ENCODE measurements around the gene ALKBH3.

The ALKBH3 gene

DNA sequence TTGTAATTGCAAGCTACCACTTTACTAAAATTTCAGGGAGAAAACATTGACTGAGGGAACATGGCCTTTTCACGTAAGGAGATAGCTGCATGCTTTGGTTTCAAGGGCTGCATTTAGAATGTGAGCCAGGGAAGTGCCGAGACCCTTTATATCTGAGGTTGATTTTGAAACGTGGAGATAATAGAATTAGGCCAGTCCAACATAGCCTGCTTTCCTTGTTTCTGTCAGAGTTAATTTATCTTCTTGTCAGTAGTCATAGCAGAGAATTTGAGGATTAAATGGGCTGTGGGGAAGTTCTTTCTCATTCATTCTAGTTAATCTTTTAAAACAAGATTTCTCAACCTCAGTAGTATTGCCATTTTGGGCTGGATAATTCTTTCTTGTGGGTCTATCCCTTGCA is 12.2 kb downstream of the ALKBH3 start:
- Histone ChIP-seq H3K4me1 (peaks cover 0 to 32% (median 0%) of the 10 kb centered on the region in 4 donors), H3K9me3 (no peaks in the 10 kb centered on the region)

GRCh38 chr11:43894546-43894945 is 13.9 kb downstream of the ALKBH3 start:
- peak overlapping the region; percentile 66 to 78 for H3K27ac ChIP-seq
- no peak for DNase-seq
- H3K4me1 ChIP-seq, result peaks cover 0 to 32% (median 0%) of the 10 kb centered on the region in 4 donors
- intact Hi-C loops (cut with DNase I; ENCODE audit: low total_unique reads), result loop anchor here (10.0 kb wide), 1 partner anchor 50 kb away; the partner anchor contains the start of gene C11orf96
- no peaks in the 10 kb centered on the region for H3K27me3 ChIP-seq
- peaks cover 46 to 82% (median 54%) of the 10 kb centered on the region in 3 donors for H3K36me3 ChIP-seq
- TF ChIP-seq, protein P1, sequence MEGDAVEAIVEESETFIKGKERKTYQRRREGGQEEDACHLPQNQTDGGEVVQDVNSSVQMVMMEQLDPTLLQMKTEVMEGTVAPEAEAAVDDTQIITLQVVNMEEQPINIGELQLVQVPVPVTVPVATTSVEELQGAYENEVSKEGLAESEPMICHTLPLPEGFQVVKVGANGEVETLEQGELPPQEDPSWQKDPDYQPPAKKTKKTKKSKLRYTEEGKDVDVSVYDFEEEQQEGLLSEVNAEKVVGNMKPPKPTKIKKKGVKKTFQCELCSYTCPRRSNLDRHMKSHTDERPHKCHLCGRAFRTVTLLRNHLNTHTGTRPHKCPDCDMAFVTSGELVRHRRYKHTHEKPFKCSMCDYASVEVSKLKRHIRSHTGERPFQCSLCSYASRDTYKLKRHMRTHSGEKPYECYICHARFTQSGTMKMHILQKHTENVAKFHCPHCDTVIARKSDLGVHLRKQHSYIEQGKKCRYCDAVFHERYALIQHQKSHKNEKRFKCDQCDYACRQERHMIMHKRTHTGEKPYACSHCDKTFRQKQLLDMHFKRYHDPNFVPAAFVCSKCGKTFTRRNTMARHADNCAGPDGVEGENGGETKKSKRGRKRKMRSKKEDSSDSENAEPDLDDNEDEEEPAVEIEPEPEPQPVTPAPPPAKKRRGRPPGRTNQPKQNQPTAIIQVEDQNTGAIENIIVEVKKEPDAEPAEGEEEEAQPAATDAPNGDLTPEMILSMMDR (IDR thresholded peaks at IDR 0.05), result no peak
- H3K9me3 ChIP-seq, result no peaks in the 10 kb centered on the region
- H3K4me3 ChIP-seq, result no peak overlapping the region

More for the DNA sequence above, 12.2 kb downstream of the ALKBH3 start:
- TF ChIP-seq, protein P1 (IDR thresholded peaks at IDR 0.05), result no peak
- Histone ChIP-seq H3K36me3 (peaks cover 42 to 78% (median 47%) of the 10 kb centered on the region in 3 donors), H3K27me3 (no peaks in the 10 kb centered on the region), H3K27ac (peak overlapping the region; percentile 66 to 78), H3K4me3 (no peak overlapping the region)
- intact Hi-C loops (cut with DNase I; ENCODE audit: low total_unique reads), result loop anchor here (10.0 kb wide), 1 partner anchor 52 kb away; the partner anchor contains the start of gene C11orf96
- DNase-seq, result no peak

GRCh38 chr11:43895601-43896000 is 15.0 kb downstream of the ALKBH3 start:
- no peak overlapping the region for H3K4me3 ChIP-seq
- peak overlapping the region in 1 of 2 donors; percentile 78 for H3K27ac ChIP-seq
- intact Hi-C loops (cut with DNase I; ENCODE audit: low total_unique reads), result loop anchor here (10.0 kb wide), 1 partner anchor 49 kb away; the partner anchor contains the start of gene C11orf96
- DNase-seq, result no peak
- no peaks in the 10 kb centered on the region for H3K9me3 ChIP-seq
- TF ChIP-seq, protein P1 (IDR thresholded peaks at IDR 0.05), result no peak
- H3K36me3 ChIP-seq, result peaks cover 43 to 75% (median 54%) of the 10 kb centered on the region in 3 donors
- no peaks in the 10 kb centered on the region for H3K27me3 ChIP-seq
- peaks cover 0 to 29% (median 0%) of the 10 kb centered on the region in 4 donors for H3K4me1 ChIP-seq

DNA sequence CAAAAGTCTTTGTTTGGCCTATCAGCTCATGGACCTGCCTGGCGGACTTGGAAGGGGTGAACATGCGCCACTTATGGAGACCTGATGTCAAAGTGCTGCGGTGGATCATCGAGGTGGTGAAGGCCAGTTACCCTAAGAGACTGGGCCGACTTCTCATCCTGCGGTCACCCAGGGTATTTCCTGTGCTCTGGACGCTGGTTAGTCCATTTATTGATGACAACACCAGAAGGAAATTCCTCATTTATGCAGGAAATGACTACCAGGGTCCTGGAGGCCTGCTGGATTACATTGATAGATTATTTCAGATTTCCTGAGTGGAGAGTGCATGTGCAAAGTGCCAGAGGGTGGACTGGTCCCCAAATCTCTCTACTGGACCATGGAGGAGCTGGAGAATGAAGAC is 17.9 kb downstream of the ALKBH3 start:
- peaks cover 0 to 7% (median 0%) of the 10 kb centered on the region in 4 donors for H3K4me1 ChIP-seq
- no peak overlapping the region for H3K4me3 ChIP-seq
- H3K9me3 ChIP-seq, result no peaks in the 10 kb centered on the region
- H3K36me3 ChIP-seq, result peaks cover 44 to 79% (median 76%) of the 10 kb centered on the region in 3 donors
- H3K27ac ChIP-seq, result no peak overlapping the region
- intact Hi-C loops (cut with DNase I; ENCODE audit: low total_unique reads), result loop anchor here (10.0 kb wide), 1 partner anchor 46 kb away; the partner anchor contains the start of gene C11orf96
- no peaks in the 10 kb centered on the region for H3K27me3 ChIP-seq
- DNase-seq, result no peak
- TF ChIP-seq, protein P1 (IDR thresholded peaks at IDR 0.05), result no peak

- Histone ChIP-seq H3K4me1 (peaks cover 0 to 9% (median 0%) of the 10 kb centered on the region in 4 donors), H3K4me3 (no peak overlapping the region), H3K27me3 (no peaks in the 10 kb centered on the region), H3K9me3 (no peaks in the 10 kb centered on the region), H3K36me3 (peaks cover 44 to 80% (median 72%) of the 10 kb centered on the region in 3 donors), H3K27ac (no peak overlapping the region)
- TF ChIP-seq, protein P1 (IDR thresholded peaks at IDR 0.05), result no peak
- DNase-seq, result no peak
- intact Hi-C loops (cut with DNase I; ENCODE audit: low total_unique reads), result loop anchor here (10.0 kb wide), 1 partner anchor 46 kb away; the partner anchor contains the start of gene C11orf96
Observed at GRCh38 chr11:43899094-43899493, 18.5 kb downstream of the ALKBH3 start.

All from tibial artery (tissue), 4 donors.